Activated CD8-positive, alpha-beta memory T cell treated with anti-CD3 and anti-CD28 coated beads for 4 hours (primary cell): ENCODE data around the gene NPFFR2.
"Not testable (repeated sequence)": the region's sequence is repeated elsewhere in the genome, so short reads cannot be mapped to it uniquely, and the experiment has no call there.

Experiments used
- DNase-seq, 2 donors: peaks; one replicate each; pipeline ENCODE4 v3.0.0-alpha.2; 2020; ENCODE audit warnings: low read depth in 2 of 2

NPFFR2 gene

DNA sequence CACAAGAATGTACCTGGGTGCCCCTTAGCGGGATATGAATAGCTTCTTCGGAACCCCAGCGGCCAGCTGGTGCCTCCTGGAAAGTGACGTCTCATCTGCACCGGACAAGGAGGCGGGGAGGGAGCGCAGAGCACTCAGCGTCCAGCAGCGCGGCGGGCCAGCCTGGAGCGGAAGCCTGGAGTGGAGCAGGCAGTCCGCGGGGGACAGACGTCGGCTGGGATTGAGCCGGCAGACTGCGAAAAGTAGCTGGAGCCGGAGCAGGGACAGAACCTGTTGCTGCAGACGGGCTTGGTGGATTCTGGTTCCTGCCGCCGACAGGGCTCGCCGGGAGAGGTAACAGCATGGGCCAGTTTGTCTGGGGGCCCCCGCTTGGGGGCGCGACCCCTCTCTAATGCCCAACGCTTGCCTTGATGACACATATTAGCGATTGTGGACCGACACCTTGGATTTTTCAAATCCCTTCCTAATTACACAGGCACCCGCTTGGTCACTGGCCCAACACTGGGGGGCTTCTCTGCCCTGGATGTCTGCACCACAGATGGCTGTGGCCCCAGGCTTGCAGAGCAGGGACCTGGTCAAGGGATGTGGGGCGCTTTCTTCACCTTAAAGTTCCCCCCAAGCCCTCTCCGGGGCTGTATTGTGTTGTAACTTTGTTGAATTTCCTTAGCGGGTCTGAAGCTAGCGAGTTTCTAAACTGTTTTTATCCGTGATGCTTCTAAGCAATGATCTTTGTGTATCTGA lies at the start of gene NPFFR2:
Gene NPFFR2, plus strand, starts transcription at position 133 of the 741 bp plus-strand sequence. CDS start 96,592 bp downstream, outside the sequence.
- no peak for DNase-seq

DNA sequence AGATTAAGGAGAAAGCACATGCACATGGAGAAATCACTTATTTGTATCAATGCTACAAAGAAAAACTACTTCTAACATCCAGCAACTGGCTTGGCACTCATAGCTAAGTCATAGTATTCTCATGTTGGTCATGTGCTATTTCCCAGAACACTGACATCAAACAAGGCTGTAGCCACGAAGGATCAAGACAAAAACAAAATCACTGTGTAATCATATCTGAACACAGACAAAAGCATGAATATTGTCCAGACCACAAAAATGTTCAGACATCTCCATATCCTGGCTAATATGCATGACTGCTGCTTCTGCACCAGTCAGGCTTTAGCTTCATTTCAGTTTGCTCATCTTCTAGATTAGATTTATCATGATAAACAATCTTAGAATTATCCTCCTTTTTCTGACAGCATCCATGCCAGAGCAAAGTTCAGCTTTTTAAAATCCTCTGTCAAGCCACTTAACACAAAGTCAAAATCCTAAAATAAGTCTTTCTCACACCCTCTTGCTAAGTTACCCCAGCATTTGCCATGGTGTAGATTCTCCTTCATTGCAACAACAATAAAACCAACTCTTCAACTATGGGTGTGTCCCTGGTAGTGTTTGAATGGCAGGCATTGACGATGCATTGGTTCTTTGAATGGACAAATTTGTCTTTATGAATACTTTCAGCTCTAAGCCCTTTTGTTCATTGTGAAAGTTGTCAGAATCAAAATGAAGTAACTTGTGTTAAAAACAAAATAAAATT lies 39.1 kb upstream of the NPFFR2 start:
- DNase-seq: no peak

DNA sequence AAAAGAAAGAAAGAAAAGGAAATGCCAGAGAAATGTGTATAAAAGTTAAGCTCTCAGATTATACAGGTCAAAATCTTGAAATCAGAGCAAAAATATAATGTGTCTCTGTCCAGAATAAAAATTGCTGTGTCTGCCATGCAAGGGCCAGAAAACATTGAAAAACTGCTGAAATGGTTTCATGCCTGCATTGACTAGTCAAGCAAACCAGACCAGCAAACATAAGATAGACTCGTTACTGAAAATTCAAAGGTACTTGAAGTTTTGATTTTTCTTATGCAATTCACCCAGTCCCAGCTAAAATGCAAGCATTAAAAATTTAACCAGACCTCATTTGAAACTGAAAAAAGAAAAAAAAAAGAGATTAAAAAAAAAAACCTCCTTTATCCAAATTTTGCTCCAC lies 37.2 kb upstream of the NPFFR2 start:
- no peak for DNase-seq

DNA sequence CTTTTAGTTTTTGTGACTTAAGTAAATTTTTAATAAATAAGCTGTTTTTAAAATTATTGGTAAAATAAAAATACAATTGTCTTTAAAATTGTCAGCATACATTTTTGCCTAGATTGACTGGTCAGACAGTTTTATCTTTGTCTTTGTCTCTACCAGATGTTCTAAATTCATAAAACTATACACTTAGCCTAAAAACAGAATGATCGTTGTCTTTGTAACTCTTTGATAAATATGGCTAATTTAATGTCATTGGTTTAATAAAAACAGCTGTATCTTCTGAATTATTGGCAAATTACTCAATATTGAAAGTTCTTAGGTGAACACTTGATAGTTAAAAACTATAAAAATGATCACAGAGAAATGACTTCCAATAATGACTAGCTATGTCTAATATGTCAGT lies 36.5 kb upstream of the NPFFR2 start:
- DNase-seq: no peak

DNA sequence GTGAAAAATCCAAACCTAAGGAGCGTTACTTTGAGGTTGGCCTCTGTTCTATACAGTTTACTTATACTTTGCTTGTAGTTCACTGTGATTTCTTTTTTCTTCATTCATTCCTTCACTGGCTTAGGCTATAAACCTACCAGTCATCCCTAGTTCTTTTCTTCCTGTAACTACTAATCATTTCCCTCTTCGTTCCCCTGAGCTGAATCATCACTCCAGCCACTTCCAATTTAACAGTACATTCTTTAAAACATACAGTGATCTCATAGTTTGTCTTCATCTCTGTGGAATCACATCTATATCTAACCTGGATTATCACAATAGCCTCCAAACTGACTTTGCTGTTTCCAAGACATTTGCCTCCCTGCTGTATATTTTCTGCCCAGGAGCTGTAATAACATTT lies 25.2 kb upstream of the NPFFR2 start:
- no peak for DNase-seq

DNA sequence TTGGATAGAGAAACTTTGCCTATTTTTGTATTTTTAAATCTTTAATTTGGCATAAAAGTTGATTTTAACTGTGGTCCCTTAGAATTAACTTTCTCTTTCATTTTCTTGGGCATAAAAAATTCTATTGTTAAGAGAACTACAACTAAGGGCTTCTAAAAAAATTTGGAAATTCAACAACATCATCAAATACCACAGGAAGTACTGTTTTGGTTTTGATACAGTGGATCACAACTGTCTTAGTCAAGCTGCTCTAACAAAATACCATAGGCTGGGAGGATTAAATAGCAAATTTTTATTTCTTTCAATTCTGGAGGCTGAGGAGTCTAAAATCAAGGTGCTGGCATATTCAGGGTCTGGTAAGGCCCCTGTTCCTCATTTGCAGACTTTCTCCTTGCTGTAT lies 19.9 kb upstream of the NPFFR2 start:
- DNase-seq: no peak

DNA sequence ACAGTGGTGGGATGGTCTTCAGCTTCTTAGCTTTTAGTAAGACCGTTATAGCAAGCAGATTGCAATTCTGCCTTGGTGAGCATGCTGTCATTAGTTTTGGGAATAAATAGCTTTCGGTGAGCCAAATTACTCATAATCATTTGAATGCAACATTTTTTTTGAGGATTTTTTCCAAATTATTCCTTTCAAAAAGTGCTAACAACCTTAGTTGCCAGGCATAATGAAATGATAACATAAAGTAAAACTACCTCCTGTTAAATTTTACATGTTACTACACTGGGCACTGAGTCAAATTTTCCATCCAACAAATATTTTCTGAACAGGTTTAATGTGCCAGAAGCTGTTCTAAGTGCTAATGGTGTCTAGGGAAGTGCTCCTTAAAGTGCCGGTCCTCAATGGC lies 15.8 kb upstream of the NPFFR2 start:
- DNase-seq: no peak

DNA sequence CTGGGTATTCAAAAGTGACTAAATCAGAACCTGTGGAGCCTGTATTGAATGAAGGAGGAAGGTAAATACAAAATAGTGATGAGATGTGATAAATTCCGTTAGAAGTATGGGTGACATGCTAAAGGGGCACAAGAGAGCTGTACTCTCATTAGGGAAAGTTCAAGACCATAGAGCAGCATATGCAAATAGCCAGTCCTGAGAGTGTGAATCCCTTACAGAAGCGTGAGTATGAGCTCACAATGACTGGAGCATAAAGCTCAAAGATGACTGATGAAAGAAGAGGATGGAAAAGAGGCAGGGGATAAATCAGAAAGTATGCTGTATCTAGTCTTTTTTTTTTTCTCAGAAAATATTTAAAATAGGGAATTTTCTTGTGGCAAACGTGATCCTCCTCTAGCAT lies 12.1 kb upstream of the NPFFR2 start:
- DNase-seq: no peak

DNA sequence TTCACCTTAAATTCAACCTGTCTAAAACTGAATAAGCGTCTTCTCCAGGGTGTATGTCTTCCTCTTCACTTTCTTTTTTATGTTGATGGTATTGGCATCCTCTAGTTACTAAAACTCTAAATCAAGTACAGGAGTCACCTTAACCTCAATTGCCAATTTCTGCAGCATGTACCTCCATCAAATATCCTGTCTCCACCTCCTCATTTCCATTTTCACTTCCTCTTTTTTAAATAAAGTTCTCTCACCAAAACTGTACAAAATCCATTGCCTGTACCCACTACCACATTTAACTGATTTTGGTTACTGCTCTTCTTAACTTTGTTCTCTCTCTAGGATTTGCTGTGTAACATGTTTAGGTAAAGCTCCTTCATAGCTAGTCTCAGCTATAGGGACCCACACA lies 9.2 kb upstream of the NPFFR2 start:
- DNase-seq: no peak

DNA sequence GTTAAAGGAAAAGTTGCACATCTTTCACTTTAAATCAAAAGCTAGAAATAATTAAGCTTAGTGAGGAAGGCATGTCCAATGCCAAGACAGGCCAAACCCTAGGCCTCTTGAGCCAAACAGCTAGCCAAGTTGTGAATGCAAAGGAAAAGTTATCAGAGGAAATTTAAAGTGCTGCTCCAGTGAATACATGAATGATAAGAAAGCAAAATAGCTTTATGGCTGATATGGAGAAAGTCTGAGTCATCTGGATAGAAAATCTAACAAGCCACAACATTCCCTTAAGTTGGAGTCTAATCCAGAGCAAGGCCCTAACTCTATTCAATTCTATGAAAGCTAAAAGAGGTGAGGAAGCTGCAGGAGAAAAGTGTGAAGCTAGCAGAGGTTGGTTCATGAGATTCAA lies 23.8 kb downstream of the NPFFR2 start:
- no peak for DNase-seq

DNA sequence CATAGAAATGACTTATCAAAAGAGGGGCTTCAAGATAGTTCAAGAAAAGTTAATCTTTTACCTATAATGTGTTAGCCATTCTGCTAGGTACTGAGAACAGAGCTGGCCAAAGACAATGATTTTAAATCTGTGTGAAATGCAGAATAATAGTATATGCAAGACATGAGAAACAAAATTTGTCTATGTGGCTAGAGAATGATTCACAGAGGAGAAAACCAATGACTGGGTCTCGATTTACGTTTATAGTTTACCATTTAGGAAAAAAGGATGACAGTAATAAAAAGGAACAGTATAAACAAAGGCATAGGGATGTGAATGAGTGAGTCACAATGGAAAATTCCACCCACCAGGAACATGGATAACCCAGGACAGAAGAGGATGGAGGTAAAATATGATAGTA lies 31.9 kb downstream of the NPFFR2 start:
- no peak for DNase-seq

DNA sequence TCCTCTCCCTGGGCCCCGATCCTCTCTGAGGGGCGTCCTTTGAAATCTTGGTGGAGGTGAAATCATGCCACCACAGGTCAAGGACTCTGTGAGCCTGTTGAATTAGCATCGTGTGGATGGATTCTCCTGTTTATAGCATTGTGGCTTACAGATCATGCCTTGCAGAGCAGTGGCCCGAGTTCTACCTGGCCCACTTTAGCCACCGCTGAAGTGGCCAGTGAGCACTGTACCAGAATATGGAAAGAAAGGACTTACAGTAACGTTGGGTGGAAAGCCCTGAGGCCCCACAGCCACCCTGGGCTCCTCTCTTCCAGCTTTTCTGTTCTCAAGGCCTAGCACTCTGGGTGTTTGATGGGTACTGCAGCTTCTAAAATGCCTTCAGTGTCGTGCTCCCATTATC lies 35.3 kb downstream of the NPFFR2 start:
- no peak for DNase-seq

DNA sequence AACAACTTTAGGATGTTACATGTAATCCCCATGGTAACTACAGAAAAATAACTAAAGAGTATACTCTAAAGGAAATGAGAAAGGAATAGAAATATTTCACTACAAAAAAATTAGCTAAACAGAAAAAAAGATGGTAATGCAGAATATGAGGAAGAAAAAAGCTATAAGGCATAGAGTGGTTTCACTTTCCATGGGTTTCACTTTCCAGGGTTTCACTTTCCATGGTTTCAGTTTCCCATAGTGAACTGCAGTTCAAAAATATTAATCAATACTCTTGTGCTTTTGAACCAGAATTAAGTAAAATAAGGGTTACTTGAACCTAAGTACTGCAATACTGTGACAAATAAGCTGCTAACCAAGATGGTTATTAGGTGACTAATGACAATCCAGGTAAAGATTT lies 42.0 kb downstream of the NPFFR2 start:
- no peak for DNase-seq

DNA sequence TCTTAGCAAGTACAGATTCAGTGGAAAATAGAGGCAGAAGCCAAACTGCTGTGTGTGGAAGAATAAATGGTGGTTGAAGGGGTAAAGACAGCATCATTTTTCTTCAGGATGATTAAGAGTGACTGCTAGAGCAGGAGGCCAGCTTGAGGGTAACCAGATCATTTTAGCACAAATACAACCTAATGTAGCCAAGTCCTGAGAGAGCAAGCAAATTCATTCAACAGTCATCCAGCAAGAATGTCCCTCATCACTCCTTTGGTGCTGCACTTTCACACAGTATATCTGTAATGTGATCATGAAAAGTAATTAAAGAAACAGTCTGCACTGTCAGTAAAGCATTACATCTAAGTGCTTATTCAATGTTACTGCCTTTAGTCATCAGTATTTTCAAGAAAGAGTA lies 44.8 kb downstream of the NPFFR2 start:
- no peak for DNase-seq

DNA sequence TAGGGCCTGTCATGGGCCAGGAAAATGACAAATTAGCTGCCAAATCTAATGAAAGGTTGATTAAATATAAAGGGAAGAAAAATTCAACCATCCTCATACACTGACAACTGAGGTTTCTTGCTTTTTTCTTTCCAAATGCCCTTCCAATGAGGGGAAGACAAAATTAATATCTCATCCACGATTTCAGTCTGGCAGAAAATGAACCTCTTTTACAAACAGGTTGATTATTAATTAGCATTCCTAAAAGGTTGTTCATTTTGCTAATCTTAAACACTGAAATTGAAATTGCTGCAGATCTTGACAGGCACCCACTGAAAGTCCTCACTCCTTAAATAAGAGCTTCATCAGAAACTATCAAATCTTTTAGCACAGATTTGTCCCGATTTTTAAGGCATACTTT lies 45.5 kb downstream of the NPFFR2 start:
- DNase-seq: no peak

DNA sequence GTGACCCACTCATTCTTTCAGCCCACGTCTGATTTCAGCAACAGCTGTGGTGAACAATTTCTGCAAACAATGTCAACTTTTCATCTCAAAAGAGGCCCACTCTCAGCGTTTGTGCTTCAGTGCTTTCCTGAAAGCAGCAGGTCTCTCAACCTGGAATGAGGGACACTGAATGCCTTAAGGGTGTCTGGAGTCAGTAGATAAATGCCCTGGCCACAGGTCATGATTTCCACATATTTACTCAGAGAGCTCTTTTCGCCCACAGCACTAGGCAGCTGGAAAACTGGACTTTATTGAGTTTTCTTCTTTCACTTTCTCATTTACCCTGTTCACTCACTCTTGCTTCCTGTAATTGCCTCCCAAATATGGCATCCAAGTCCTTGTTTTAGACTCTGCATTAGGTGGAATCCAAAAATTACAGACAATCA lies 52.8 kb downstream of the NPFFR2 start:
- no peak for DNase-seq

DNA sequence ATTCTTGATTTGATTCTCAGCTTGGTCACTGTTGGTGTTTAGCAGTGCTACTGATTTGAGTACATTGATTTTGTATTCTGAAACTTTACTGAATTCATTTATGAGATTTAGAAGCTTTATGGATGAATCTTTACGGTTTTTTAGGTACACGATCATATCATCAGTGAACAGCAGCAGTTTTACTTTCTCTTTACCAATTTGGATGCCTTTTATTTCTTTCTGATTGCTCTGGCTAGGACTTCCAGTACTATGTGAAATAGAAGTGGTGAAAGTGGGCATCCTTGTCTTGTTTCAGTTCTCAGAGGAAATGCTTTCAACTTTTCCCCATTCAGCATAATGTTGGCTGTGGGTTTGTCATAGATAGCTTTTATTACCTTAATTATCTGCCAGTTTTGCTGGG lies 58.8 kb downstream of the NPFFR2 start:
- DNase-seq: not testable (repeated sequence)

DNA sequence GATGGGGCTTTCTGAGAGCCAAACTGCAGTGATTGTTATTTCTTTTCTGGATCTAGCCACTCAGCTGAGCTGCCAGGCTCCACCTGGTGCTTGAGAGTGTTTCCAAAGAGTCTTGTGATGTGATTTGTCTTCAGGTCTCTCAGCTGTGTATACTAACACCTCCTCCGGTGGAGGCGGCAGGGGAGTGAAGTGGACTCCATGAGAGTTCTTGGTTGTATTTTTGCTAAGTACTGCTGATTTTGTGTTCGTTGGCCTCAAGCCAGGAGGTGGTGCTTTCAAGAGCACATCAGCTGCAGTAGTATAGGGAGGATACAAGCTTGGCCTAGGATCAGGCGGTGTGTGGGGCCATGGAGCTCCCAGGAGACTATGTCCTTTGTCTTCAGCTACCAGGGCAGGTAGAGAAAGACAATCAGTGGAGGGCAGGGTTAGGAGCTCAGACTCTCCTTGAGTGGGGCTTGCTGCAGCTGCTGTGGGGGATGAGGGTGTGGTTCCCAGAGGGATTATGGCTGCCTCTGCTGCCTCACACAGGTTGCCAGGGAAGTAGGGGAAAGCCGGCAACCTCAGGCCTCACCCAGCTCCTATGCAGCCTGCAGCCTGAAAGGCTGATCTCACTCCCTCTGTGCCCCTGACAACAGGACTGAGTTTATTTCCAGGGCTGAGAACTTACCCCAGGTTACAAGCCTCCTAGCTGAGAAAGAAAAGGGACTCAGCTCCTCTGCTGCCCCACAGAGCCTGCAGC lies 62.4 kb downstream of the NPFFR2 start:
- DNase-seq: no peak

DNA sequence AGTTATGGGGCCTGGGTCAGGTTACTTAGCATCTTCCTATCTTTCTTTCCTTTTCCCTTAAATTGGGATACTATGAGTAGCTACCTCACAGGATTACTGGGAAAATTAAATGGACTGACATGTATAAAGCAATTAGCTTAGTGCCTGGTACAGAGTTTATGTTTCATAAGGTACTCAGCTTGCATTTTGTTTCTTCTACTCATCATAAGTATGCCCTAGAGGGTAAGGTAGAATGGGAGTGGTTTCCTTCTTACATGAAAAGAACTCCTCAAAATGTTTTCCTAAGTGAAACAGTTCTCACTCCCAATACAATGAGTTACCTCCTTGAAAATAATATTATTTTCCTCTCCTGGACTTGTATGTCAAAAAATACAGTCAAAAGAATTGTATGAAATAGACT lies 75.7 kb downstream of the NPFFR2 start:
- no peak for DNase-seq

DNA sequence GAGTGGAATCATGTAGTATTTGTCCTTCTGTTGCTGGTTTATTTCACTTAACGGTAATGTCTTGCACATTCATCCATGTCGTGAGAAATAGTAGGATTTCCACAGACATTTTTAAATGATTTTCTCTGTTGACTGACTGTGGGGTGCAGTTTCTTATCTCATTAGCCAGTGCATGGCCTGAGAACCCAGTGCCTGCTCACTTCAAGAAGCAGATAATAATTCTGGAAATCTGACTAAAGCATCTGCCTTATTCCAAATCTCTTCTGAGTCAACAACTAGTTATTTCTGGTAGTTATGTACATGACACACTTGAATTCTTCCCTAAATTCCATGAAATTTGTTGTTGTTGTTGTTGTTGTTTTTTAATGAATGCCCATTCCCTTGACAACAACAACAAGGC lies 77.6 kb downstream of the NPFFR2 start:
- DNase-seq: no peak

DNA sequence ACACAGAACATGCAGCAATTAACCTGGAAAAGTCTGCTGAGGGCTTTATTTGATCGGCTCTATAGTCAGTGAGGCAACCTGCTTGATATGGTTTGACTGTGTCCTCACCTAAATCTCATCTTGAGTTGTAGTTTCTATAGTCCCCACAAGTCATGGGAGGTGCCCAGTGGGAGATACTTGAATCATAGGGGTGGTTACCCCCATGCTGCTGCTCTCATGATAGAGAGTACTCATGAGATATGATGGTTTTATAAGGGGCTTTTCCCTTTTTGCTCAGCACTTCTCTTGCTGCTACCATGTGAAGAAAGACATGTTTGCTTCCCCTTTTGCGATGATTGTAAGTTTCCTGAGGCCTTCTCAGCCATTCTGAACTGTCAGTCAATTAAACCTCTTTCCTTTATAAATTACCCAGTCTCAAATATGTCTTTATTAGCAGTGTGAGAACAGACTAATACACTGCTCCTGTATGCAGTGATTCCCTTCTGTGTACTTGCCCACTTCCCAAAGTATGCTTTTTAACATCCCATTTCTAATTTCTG lies 78.2 kb downstream of the NPFFR2 start:
- DNase-seq: no peak

DNA sequence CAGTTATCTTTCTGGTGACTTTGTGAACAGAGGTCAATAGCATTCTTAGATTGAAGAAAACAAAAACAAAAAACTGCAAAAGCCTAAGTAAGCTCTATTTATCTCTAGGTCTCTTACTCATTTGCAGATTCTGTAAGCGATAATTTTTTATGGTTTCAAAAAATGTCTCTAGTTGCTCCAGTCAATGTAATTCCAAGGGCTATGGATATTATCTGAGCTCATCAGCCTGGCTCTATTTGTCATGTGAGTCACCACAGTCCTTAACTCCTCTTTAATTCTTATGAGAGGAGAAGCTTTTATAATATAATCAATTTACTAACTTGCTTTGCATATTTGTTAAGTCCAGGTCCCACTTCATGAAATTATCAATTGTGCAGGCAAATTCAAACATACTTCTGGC lies 79.1 kb downstream of the NPFFR2 start:
- DNase-seq: no peak

DNA sequence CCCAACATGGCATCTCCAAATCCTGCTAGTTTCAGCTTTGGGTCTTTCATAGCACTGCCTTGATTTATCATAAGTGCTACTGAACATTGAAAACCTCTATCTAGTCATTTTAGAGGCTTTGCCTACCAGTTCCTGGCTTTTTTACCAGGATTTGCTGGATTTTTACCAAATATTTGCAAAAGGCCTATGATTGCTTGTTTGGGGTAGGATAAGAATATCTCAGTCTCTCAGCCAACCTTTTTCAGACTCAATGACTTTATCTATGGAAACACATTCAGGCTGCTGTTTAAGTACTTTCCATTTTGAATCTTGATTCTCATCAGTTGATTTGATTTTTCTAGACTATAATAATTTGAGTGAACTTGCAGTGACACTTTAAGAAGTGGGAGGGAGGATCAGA lies 80.1 kb downstream of the NPFFR2 start:
- no peak for DNase-seq
